Articular chondrocyte of knee joint (primary cell): ENCODE data around the gene CDK3. TPM values are rescaled to one million over a fixed set of nuclear protein-coding genes. Genes with fewer than 3 reads are reported as not detected.

ENCODE experiments used
- total RNA-seq: library from RNA; depleted of rRNA; stranded (reverse); fragments of >200 nt; gene quantifications from 2 replicates; pipeline ENCODE4 v1.2.3, GENCODE V29; 2012

Gene CDK3
- total RNA-seq, result 0.78 and 0.97 TPM in 2 replicates

DNA sequence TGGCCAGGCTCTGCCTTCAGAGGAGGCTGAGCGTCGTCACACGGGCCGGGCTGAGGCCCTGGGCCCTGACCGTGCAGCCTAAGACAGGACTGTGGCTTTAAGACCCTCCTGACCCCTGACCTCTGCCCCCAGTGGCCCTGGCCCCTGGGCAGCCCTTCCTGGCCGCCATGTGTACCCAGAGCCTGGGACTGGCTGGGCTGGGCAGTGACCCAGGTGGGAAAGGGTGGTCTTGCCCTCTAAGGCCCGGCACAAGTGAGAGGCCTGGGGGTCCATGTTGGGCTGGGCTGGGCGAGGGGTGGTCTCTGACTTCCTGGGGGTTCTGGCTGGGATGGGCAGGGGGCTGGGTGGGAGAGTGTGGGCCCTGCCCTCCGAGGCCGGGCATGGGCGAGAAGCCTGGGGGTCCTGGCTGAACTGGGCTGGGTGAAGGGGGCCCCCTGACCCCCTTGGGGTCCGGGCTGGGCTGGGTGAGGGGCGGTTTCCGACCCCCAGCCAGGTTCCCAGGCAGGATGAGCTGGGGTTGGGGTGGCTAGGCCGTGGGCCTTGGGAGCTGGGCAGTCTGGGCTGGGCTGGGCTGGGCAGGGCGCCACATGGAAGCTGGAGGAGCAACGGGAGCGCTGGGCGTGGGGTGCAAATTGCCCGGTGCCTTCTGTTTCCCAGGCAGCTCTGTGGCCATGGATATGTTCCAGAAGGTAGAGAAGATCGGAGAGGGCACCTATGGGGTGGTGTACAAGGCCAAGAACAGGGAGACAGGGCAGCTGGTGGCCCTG lies at the start of gene CDK3:
CDK3 (plus strand) TSS at position 101 of the 767 bp plus-strand sequence; CDS start at position 672, 571 bp downstream.

DNA sequence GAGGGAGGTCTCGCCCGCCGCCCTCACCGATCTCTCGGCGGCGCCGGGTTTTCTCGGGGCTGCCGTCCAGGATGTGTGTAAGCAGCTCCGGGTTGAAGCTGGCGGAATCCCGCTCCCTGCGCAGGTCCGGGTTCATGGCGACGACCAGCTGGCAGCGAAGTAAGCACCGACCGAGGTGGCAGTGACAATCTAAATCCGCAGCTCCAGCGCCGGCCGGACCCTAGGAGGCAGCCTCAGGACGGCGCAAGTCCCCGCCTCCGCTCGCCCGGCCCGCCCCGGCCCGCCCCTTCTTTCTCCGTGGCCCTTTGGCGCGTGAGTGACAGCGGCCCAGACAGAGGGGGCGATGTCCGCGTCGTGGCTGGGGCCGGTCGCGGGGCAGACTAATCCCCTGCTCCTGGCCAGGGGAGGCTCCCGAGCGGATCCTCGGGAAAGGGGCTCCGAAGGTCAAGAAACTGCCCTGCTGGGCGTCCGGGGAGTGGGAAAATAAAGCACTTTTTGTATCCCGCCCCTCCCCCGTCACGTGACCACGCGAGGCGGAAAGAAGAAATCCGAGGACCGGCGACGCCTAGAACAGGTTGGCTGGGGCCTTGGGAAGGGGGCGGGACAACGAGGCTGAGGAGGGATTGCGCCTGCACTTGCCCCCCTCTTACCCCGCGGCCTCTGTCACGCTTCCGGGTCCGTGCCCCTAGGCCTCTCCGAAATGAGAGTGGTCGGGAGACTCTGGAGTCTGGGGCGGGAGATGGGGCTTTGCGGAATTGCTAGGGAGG lies 21.5 kb upstream of the CDK3 start, which contains the start of the genes ACOX1 and TEN1:
ACOX1 (minus strand) TSS at position 229 of the 767 bp plus-strand sequence; CDS start at position 136, 93 bp downstream.
TEN1 (plus strand) TSS at position 303 of the 767 bp plus-strand sequence. CDS start 6,953 bp downstream, outside the sequence.

DNA sequence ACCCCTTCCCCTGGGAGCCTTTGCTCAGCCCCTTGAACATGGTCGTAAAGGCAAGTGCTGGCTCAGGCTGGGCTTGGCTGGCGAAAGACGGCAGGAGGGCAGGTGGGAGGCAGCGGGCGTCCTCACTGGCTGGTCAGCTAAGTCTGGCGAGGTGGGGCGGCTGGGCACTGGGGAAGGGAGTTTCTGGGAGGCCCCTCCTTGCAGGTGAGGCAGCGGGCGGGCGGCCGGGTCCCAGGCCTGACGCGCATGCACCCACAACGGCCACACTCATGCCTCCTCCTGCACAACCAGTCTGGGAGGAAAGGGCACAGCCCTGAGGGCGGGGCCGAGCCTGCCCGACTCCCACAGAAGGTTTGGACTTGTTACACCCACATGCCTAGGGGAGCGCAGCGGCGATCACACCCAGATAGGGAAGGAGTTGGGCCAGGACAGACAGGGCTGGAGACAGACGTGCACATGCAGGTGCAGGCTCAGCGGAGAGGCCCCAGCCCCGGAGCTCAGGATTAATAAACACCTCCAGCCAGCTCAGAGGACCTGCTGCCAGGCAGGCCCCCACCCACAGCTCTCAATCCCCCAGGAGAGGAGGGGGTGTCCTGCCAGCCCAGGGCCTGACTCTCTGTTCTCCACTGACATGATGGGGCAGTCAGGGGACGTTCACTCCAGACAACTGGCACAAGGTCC lies 26.6 kb downstream of the CDK3 start, which contains the start of gene EVPL:
EVPL (minus strand) TSS at position 148 of the 681 bp plus-strand sequence; CDS start at position 40, 108 bp downstream.

Other genes starting within 250 kb of the CDK3 start
- gene GALK1, start 235.7 kb upstream of the CDK3 start, total RNA-seq, result 28.8 and 34.8 TPM in 2 replicates
- gene UNK, start 216.0 kb upstream of the CDK3 start, total RNA-seq, result 23.1 and 27.4 TPM in 2 replicates
- 0.76 and 1.6 TPM in 2 replicates for gene UNC13D, start 156.5 kb upstream of the CDK3 start, total RNA-seq
- 25.1 and 46.8 TPM in 2 replicates for gene WBP2, start 145.5 kb upstream of the CDK3 start, total RNA-seq
- 36.8 and 50.0 TPM in 2 replicates for gene TRIM47, start 122.3 kb upstream of the CDK3 start, total RNA-seq
- 14.7 and 20.3 TPM in 2 replicates for gene TRIM65, start 103.9 kb upstream of the CDK3 start, total RNA-seq
- gene MRPL38, start 96.0 kb upstream of the CDK3 start, total RNA-seq, result 21.3 and 27.6 TPM in 2 replicates
- gene FBF1, start 59.8 kb upstream of the CDK3 start, total RNA-seq, result 8.9 and 9.5 TPM in 2 replicates
- 55.3 and 57.4 TPM in 2 replicates for gene ACOX1, start 21.7 kb upstream of the CDK3 start, total RNA-seq
- 16.2 and 20.1 TPM in 2 replicates for gene TEN1, start 21.6 kb upstream of the CDK3 start, total RNA-seq
- 0.11 and 0.13 TPM in 2 replicates for gene EVPL, start 26.5 kb downstream of the CDK3 start, total RNA-seq
- gene SRP68, start 71.7 kb downstream of the CDK3 start, total RNA-seq, result 31.9 and 33.6 TPM in 2 replicates
- gene GALR2, start 73.9 kb downstream of the CDK3 start, total RNA-seq, result 0.11 TPM in 1 of 2 replicates, not detected in the other
- under 0.01 TPM in 1 of 2 replicates, not detected in the other for gene ZACN, start 78.3 kb downstream of the CDK3 start, total RNA-seq
- gene EXOC7, start 102.9 kb downstream of the CDK3 start, total RNA-seq, result 92.2 and 94.1 TPM in 2 replicates
- gene FOXJ1, start 140.4 kb downstream of the CDK3 start, total RNA-seq, result not detected in 2 replicates
- 0.26 and 0.76 TPM in 2 replicates for gene RNF157, start 239.6 kb downstream of the CDK3 start, total RNA-seq